Measurements from ENCODE around the gene NAP1L4. TPM values are rescaled to one million over a fixed set of nuclear protein-coding genes. Genes with fewer than 3 reads are reported as not detected.

NAP1L4 gene
- total RNA-seq, 4 donors from 2014 or later = 67.2 to 99.0 (median 82.4) TPM

DNA sequence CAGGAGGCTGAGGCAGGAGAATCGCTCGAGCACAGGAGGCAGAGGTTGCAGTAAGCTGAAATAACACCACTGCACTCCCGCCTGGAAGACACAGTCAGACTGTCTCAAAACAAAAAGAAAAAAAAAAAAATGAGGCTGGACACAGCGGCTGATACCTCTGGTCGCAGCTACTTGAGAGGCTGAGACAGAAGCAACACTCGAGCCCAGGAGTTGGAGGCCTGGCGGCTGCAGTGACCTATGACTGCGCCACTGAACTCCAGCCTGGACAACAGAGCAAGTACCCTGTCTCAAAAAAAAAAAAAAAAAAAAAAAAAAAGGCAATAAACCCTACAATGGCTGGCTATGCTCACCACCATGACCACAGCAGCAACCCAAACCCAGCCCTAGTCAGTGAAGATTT is 11.0 kb downstream of the NAP1L4 start:
- WGBS, 2 donors = 86 to 91% methylated on average over 8 of the region's 8 CpGs
- TF ChIP-seq POLR2A (IDR thresholded peaks at IDR 0.05) = no peak
- intact Hi-C loops (cut with DNase I; ENCODE audit: low total_unique reads) = no loop called here

DNA sequence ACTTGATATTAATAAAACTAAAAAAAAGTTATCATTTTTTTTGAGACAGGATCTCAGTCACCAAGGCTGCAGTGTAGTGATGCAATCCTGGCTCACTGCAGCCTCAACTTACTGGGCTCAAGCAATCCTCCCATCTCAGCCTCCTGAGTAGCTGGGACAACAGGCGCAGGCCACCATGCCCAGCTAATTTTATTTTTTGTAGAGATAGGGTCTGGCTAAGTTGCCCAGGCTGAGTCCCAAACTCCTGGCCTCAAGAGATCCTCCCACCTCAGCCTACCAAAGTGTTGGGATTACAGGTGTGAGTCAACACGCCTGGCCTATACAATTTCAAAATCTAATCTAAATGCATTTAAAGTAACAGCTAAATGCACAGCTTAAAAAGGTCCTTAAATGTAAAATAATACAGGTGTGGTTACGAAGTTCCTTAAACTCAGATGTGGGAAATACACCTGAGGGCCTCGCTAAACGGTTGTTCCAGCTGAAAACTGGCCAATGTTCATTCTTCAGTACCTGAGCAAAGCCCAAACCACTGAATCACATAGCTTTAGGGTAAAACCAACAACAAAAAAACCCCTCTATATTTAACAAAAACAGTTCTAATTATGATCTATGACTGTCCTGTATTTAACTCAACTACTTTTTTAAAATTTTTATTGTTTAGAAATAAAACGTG is 11.8 kb downstream of the NAP1L4 start:
- TF ChIP-seq, protein P1, sequence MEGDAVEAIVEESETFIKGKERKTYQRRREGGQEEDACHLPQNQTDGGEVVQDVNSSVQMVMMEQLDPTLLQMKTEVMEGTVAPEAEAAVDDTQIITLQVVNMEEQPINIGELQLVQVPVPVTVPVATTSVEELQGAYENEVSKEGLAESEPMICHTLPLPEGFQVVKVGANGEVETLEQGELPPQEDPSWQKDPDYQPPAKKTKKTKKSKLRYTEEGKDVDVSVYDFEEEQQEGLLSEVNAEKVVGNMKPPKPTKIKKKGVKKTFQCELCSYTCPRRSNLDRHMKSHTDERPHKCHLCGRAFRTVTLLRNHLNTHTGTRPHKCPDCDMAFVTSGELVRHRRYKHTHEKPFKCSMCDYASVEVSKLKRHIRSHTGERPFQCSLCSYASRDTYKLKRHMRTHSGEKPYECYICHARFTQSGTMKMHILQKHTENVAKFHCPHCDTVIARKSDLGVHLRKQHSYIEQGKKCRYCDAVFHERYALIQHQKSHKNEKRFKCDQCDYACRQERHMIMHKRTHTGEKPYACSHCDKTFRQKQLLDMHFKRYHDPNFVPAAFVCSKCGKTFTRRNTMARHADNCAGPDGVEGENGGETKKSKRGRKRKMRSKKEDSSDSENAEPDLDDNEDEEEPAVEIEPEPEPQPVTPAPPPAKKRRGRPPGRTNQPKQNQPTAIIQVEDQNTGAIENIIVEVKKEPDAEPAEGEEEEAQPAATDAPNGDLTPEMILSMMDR (IDR thresholded peaks at IDR 0.05) = no peak
- no peak for TF ChIP-seq POLR2A (IDR thresholded peaks at IDR 0.05)
- no peak overlapping the region for H3K4me3 ChIP-seq (ENCODE audit: low read depth, poor library complexity, severe bottlenecking)
- intact Hi-C loops (cut with DNase I; ENCODE audit: low total_unique reads) = no loop called here
- DNase-seq (ENCODE audit: low spot score in 2 of 2) = no peak
- 51 to 55% methylated on average over 6 of the region's 6 CpGs for WGBS, 2 donors

More for the DNA sequence above, 11.0 kb downstream of the NAP1L4 start:
- DNase-seq (ENCODE audit: low spot score in 2 of 2) = no peak
- H3K4me3 ChIP-seq (ENCODE audit: low read depth, poor library complexity, severe bottlenecking) = no peak overlapping the region

DNA sequence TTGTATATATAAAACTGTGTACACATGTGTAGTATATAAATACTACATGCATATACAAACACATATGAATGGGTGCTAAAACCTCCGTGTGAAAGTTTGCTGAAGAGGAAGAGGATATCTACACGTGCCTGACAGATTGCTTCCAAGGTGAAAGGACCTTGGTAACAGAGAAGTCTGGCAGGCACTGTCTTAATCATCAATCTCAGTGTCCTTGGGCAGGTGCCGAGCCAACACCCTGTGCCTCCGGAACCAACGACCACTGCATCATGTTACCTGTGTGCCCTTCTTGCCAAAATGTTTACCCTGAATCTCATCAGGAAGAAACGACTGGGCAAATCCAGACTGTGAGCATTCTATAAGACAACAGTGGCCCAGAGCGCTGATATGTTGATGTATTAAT is 15.0 kb downstream of the NAP1L4 start:
- TF ChIP-seq POLR2A (IDR thresholded peaks at IDR 0.05) = no peak
- TF ChIP-seq, protein P1 (IDR thresholded peaks at IDR 0.05) = no peak
- peak in 1 of 2 donors; percentile 26 for DNase-seq (ENCODE audit: low spot score in 2 of 2)
- 77 to 80% methylated on average over 7 of the region's 7 CpGs for WGBS, 2 donors
- intact Hi-C loops (cut with DNase I; ENCODE audit: low total_unique reads) = no loop called here
- H3K4me3 ChIP-seq (ENCODE audit: low read depth, poor library complexity, severe bottlenecking) = no peak overlapping the region

DNA sequence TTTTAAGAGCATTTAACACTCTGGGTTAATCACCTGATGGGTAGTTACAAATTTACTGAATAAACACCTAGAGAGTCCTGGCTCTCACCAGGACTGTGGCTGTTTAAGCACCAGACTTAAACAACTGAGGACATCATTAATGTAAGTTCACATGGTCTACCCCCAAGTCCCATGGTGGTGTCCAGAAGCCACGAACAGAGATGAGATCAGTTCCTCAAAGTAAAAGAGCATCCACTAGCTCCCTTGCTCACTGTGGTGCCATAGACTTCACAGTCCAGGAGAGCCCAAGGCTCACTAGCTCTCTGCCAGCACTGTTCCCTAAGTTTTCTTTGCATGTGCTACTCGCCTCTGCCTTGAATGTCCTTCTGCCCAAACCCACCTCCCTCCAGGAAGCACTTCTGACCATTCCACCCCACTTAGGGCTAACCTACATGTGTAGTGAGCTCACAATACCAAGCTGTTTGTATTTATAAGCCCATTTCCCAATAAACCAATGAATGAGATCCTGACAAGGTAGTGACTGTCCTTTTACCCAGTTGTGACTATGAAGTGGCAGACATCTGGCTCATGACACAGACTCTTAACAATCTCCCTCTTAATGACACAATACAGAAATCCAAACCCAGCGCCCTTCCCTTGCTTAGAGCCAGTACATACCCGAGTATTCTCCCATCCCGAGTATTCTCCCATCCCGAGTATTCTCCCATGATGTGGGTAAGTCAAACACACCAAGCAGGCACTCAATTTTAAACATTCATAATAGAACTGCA is 15.7 kb downstream of the NAP1L4 start:
- TF ChIP-seq POLR2A (IDR thresholded peaks at IDR 0.05) = no peak
- TF ChIP-seq, protein P1 (IDR thresholded peaks at IDR 0.05) = no peak
- no peak for DNase-seq (ENCODE audit: low spot score in 2 of 2)
- intact Hi-C loops (cut with DNase I; ENCODE audit: low total_unique reads) = no loop called here
- 82 to 84% methylated on average over 6 of the region's 6 CpGs for WGBS, 2 donors
- no peak overlapping the region for H3K4me3 ChIP-seq (ENCODE audit: low read depth, poor library complexity, severe bottlenecking)

DNA sequence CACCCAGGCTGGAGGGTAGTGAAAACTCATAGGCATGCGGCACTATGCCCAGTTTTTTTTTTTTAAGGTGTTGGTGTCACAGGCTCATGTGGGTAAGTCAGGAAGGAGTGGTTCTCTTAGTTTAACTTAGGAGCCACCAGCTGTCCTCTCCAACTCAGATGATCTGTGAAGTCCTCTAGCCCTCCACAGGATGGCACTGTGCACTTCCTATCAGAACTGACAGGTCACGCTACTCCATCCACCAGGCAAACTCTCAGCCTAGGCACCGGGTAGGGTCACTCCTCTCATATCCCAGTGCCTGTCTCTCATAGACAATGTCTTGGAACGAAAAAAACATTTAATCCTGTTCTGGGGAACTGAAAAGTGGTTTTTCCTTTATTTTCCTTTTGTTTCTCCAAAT is 16.5 kb downstream of the NAP1L4 start:
- intact Hi-C loops (cut with DNase I; ENCODE audit: low total_unique reads) = no loop called here
- no peak for TF ChIP-seq POLR2A (IDR thresholded peaks at IDR 0.05)
- TF ChIP-seq, protein P1 (IDR thresholded peaks at IDR 0.05) = no peak
- WGBS, 2 donors = 89% methylated on average over 4 of the region's 4 CpGs
- DNase-seq (ENCODE audit: low spot score in 2 of 2) = peak in 1 of 2 donors; percentile 70
- H3K4me3 ChIP-seq (ENCODE audit: low read depth, poor library complexity, severe bottlenecking) = no peak overlapping the region

DNA sequence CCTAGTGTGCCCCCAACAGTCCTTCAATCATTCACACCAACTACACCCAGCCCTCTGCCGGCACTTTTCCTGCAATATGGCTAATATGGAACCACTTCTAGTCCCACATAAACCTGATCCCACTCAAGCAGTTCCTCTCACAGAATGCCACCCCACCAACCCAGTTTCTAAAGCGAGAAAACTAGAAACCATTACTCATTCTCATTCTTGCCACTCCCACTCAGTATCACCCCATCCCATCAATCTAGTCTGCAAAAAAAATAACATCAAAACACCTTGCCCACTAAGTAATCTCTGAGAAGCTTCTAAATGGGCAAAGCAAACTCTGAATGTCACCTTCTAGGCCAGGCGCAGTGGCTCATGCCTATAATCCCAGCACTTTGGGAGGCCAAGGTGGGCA is 17.9 kb downstream of the NAP1L4 start:
- intact Hi-C loops (cut with DNase I; ENCODE audit: low total_unique reads) = no loop called here
- 92 to 94% methylated on average over 3 of the region's 3 CpGs for WGBS, 2 donors
- no peak for TF ChIP-seq POLR2A (IDR thresholded peaks at IDR 0.05)
- TF ChIP-seq, protein P1 (IDR thresholded peaks at IDR 0.05) = no peak
- H3K4me3 ChIP-seq (ENCODE audit: low read depth, poor library complexity, severe bottlenecking) = no peak overlapping the region
- DNase-seq (ENCODE audit: low spot score in 2 of 2) = no peak

Measured in lower leg skin (tissue), 4 donors.